A673 (cell line): ENCODE data around the gene UGT1A8. TPM values are rescaled to one million over a fixed set of nuclear protein-coding genes. Genes with fewer than 3 reads are reported as not detected.

Experiments used
- BruUV-seq: library from RNA; stranded (reverse); fragments of 400-500 nt; replicated peaks from 2 replicates; lab custom pipeline; 2021; lab: Mats Ljungman, UMichigan
- CTCF ChIA-PET: fragments of 300-600 bp; sonication (Branson Sonifier 250); formaldehyde crosslinking; loops from one replicate; lab custom pipeline; 2022; ENCODE audit warnings: antibody characterized with exemption; lab: Charles Lee
- POLR2A ChIA-PET: fragments of 300-600 bp; sonication (Branson Sonifier 250); formaldehyde crosslinking; loops from one replicate; lab custom pipeline; 2022; ENCODE audit warnings: antibody characterized with exemption; ENCODE audit not compliant: low non-redundant PET; lab: Charles Lee
- DNase-seq: peaks from one replicate; pipeline ENCODE4 v3.0.0-alpha.2; 2015; ENCODE audit warnings: low spot score
- H3K27ac ChIP-seq: fragments of 200-600 bp; sonication (generic); 2 replicates; pipeline ENCODE4 v1.5.1; 2016; ENCODE audit warnings: mixed run types, low read depth, mild to moderate bottlenecking, mixed read lengths, antibody characterized with exemption, low read length; ENCODE audit not compliant: poor library complexity, severe bottlenecking
- H3K27me3 ChIP-seq: fragments of 200-600 bp; sonication (generic); replicated peaks from 2 replicates; pipeline ENCODE4 v1.6.1; 2017; ENCODE audit warnings: mixed run types, low read depth, mild to moderate bottlenecking, mixed read lengths, antibody characterized with exemption, low read length; ENCODE audit not compliant: insufficient read depth, poor library complexity
- H3K36me3 ChIP-seq: fragments of 200-600 bp; sonication (generic); 2 replicates; pipeline ENCODE4 v1.6.1; 2016; ENCODE audit warnings: mixed run types, mild to moderate bottlenecking, mixed read lengths, antibody characterized with exemption, low read length; ENCODE audit not compliant: insufficient read depth, poor library complexity, severe bottlenecking
- H3K4me1 ChIP-seq: fragments of 200-600 bp; sonication (generic); 2 replicates; pipeline ENCODE4 v1.6.1; 2017; ENCODE audit warnings: mixed run types, mild to moderate bottlenecking, mixed read lengths, antibody characterized with exemption, low read length; ENCODE audit not compliant: insufficient read depth, poor library complexity, severe bottlenecking
- H3K4me3 ChIP-seq: fragments of 200-600 bp; sonication (generic); 2 replicates; pipeline ENCODE4 v1.5.1; 2016; ENCODE audit warnings: low read depth, mixed run types, mild to moderate bottlenecking, mixed read lengths, low read length; ENCODE audit not compliant: poor library complexity, severe bottlenecking
- H3K9me3 ChIP-seq: fragments of 200-600 bp; sonication (generic); 2 replicates; pipeline ENCODE4 v1.6.1; 2016; ENCODE audit warnings: mixed run types, low read depth, mild to moderate bottlenecking, mixed read lengths, antibody characterized with exemption, low read length; ENCODE audit not compliant: poor library complexity, severe bottlenecking
- EZH2 ChIP-seq: fragments of 200-600 bp; sonication (generic); IDR thresholded peaks from 2 replicates; pipeline ENCODE4 v1.6.1; 2017; ENCODE audit warnings: borderline replicate concordance, low read depth, mild to moderate bottlenecking, mixed read lengths, antibody characterized with exemption, low read length; ENCODE audit not compliant: poor library complexity, severe bottlenecking
- intact Hi-C: fragments of 100-400 bp; cut with micrococcal nuclease; formaldehyde crosslinking; loops from one replicate; pipeline ENCODE4 v1.10.0; 2022; ENCODE audit not compliant: unreplicated experiment
- total RNA-seq: library from RNA; stranded (reverse); gene quantifications from 2 replicates; pipeline ENCODE4 v1.2.3, GENCODE V29; 2021
- TF ChIP-seq, protein P1 (sequence below): fragments of 300-800, 200-600 bp; sonication (generic); conservative IDR thresholded peaks from 2 replicates; pipeline ENCODE4 v1.5.1; 2017; ENCODE audit warnings: low read depth, mild to moderate bottlenecking, antibody characterized with exemption, low read length, moderate library complexity, mixed read lengths

UGT1A8 gene
- total RNA-seq, 1 experiment from 2014 or later: not detected

DNA sequence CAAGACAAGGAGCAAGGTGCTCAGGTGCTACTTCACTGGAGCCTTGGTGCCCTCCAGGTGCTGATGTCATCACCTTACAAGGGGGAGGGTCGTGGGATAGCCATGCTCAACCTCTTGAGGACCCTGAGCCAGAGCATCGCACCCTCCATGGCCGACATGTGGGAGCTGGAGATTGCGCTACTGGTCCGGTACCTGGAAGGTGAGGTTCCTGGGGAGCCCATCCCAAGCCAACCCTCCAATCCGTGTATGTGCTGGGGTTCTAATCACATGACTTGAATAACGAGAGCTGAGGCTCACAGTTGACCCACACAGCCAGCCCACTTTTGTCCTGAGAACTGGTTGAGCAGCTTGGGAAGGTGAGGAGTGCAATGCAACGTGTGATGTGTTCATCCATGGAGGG, 186.6 kb downstream of the UGT1A8 start:
- ChIA-PET CTCF (no interaction called here), POLR2A (no interaction called here)
- no peaks in the 10 kb centered on the region for H3K4me1 ChIP-seq
- no peaks in the 10 kb centered on the region for H3K9me3 ChIP-seq
- intact Hi-C loops: no loop called here
- no peak overlapping the region for H3K27ac ChIP-seq
- no peaks in the 10 kb centered on the region for H3K27me3 ChIP-seq
- BruUV-seq: no TSS peak
- no peak overlapping the region for H3K4me3 ChIP-seq
- TF ChIP-seq, protein P1, sequence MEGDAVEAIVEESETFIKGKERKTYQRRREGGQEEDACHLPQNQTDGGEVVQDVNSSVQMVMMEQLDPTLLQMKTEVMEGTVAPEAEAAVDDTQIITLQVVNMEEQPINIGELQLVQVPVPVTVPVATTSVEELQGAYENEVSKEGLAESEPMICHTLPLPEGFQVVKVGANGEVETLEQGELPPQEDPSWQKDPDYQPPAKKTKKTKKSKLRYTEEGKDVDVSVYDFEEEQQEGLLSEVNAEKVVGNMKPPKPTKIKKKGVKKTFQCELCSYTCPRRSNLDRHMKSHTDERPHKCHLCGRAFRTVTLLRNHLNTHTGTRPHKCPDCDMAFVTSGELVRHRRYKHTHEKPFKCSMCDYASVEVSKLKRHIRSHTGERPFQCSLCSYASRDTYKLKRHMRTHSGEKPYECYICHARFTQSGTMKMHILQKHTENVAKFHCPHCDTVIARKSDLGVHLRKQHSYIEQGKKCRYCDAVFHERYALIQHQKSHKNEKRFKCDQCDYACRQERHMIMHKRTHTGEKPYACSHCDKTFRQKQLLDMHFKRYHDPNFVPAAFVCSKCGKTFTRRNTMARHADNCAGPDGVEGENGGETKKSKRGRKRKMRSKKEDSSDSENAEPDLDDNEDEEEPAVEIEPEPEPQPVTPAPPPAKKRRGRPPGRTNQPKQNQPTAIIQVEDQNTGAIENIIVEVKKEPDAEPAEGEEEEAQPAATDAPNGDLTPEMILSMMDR: no peak
- TF ChIP-seq EZH2: no peak
- no peak for DNase-seq
- no peaks in the 10 kb centered on the region for H3K36me3 ChIP-seq

DNA sequence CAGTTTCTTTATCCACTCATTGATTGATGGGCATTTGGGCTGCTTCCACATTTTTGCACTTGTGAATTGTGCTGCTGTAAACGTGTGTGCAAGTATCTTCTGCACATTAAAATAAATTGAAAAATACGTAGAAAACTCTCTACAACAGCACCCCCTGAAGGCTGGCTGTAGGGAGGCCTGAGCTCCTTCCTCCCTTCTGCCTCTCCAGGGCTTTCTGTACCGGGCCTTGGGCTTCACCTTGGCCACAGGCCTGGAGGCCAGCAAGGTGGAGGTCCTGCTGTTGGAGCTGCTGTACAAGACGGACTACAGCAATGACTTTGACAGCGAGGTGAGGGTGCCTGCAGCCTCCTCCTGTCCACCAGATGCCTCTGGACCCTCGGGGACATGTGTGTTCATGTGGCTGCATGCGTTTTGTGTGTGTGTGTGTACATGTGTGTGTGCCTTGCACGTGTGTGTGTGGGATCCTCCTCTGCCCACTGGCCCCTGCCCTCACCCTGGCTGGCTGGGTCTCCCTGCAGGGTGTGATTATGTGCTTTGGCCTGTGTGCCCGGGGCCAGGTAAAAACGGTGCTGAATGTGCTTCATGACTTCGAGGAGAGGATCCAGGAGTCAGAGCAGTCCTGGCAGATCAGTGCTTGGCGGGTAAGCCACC, 189.9 kb downstream of the UGT1A8 start:
- H3K27ac ChIP-seq: no peak overlapping the region
- H3K4me3 ChIP-seq: no peak overlapping the region
- no peaks in the 10 kb centered on the region for H3K36me3 ChIP-seq
- no peaks in the 10 kb centered on the region for H3K9me3 ChIP-seq
- intact Hi-C loops: no loop called here
- CTCF ChIA-PET: no interaction called here
- no peaks in the 10 kb centered on the region for H3K4me1 ChIP-seq
- no peak for TF ChIP-seq EZH2
- TF ChIP-seq, protein P1: peak; percentile 29; the same call in 1 of the 2 replicates
- H3K27me3 ChIP-seq: no peaks in the 10 kb centered on the region
- POLR2A ChIA-PET: no interaction called here
- BruUV-seq: no TSS peak
- DNase-seq: no peak

DNA sequence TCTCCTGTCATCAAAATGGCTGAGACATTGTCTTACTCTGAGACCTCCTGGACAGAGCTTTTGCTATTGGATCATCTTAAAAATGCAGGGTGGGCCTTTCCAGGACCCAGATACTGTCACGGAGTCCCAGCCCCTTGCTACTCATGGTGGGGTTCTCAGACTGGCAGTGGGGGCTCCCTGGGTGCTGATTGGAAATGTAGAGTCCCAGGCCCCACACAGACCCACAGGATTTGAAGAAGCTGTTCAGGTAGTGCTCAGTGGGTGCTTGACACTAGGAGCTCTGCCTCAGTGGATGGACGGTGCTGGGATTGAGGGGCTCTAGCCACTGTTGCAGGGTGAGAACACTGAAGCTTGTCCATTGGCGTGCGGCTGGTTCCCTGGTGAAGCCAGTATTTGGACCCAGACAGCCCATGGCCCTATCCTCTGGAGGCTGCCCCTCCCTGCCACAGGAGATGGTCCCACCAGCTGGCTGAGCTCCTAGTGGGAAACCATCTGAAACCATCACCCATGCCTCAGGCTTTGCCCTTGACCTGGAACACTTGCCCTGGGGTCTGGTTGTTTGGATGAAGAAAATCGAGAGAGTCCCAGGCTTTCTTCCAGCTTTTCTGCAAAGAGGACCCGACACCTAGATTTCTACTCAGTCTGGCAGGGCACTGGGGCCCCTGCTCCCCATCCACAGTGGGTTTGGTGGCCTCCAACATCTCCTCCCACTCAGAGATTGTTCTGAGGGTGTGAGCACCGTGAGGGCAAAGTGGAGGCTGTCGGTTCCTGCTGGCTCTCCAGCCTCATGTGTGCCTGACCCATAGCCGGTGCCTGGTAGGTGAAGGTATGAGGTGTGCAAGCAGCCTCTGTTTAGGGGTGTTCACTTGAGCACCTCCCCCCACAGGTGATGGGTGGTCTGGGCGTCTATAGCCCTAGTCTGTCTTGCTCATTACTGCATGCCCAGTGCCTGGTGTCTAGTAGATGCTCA, 190.8 kb downstream of the UGT1A8 start:
- no TSS peak for BruUV-seq
- no peaks in the 10 kb centered on the region for H3K9me3 ChIP-seq
- H3K27me3 ChIP-seq: no peaks in the 10 kb centered on the region
- no peak overlapping the region for H3K27ac ChIP-seq
- H3K36me3 ChIP-seq: no peaks in the 10 kb centered on the region
- ChIA-PET POLR2A (no interaction called here), CTCF (no interaction called here)
- no peak overlapping the region for H3K4me3 ChIP-seq
- no peaks in the 10 kb centered on the region for H3K4me1 ChIP-seq
- intact Hi-C loops: no loop called here
- no peak for DNase-seq
- no peak for TF ChIP-seq EZH2
- TF ChIP-seq, protein P1: no peak
